HG02852 (cell line): Measurements from ENCODE around the gene SLC10A1.
"Not testable (repeated sequence)": the region's sequence is repeated elsewhere in the genome, so short reads cannot be mapped to it uniquely, and the experiment has no call there.

ENCODE experiments used
- ATAC-seq: cut with Tn5 transposase; IDR thresholded peaks from one replicate; pipeline ENCODE4 v1.9.1; 2021; ENCODE audit warnings: mild to moderate bottlenecking, moderate library complexity; ENCODE audit not compliant: unreplicated experiment

SLC10A1 gene

DNA sequence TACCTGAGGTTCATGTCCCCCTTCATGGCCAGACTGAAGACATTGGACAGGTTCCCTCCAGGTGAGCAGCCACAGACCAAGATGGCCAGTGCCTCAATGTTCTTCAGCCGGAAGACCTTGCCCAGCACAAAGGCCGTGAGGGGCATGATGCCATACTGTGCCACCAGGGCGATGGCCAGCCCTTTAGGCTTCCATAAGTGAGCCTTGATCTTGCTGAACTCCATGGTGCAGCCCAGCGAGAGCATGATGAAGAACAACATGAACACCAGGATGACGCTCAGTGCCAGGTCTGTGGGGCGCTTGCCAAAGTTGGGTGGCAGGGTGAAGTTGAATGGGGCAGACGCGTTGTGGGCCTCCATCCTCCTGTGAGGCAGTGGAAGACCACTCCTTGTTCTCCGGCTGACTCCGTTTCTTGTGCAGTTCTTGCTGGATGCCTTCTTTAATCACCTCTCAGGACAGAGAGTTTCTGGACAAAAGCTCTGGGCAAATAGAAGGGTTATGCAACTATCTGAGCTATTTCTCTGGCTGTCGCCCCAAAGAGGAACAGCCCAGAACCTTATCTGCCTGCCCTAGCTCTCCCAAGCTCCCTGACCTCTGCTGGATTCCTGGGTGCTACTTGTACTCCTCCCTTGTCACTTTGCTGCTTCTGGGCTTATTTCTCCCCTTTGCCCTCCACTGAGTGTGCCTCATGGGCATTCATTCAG is at the start of gene SLC10A1:
SLC10A1 (minus strand) TSS at position 445 of the 704 bp plus-strand sequence; CDS start at position 359, 86 bp downstream.
- no peak for ATAC-seq

DNA sequence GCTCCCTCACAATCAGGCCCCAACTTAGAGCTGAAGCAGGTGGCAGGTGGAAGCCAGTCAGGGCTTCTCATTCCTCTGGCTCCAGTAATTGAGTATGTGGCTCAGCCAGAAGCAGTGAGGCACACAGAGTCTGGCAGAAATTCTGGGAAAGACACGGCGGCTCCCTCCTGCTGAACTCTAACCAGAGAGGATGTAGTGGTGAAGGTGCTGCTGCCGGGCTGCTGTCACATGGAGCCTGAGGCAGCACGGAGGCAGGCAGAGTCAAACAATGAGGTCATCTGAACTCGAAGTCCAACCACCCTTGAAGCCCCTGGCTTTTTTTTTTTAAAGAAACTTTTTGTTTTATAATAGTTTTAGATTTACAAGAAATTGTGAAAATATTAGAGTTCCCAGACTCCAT is 48.7 kb upstream of the SLC10A1 start:
- no peak for ATAC-seq

DNA sequence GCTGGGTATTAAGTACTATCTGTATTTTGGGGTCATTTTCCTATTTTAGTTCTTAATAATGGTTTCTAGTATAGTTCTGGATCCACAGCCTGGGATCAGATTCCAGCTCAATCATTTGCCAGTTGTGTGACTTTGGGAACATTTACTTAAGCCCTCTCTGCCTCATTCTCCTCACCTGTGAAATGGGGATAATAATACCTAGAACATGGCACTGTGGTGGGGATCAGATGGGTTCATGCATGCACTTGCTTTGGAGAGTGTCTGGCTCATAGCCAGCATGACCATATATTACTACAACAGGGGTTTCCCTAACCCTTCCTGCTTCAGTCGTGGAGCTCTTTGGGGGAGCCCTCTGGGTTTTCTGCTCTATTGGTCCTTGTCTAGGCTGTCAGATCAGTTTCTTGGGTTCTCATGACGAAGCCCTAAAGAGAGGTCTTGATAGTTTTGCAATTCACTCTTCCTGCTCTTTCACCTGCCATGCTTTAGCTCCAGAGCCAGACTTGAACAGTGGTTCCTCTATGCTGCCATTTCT is 48.1 kb upstream of the SLC10A1 start:
- ATAC-seq, result no peak

DNA sequence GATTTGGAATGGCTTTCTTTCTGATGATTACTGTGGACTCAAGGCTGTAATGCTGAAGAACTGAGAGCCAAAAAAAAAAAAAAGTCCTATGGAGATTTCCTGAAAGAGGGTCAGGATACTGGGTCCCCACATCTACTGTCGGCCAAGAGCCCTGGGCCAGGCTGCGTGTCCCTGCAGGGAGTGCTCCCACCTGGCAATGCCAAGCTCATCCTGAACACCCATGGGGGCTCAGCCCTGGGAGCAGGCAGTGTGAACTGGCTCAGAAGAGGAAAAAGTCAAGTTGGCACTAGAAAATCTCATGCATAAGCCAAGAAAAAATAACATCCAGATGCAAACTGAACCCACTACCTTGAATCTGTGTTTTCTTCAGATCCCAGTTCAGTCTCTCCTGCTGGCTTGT is 47.1 kb upstream of the SLC10A1 start:
- ATAC-seq, result no peak

DNA sequence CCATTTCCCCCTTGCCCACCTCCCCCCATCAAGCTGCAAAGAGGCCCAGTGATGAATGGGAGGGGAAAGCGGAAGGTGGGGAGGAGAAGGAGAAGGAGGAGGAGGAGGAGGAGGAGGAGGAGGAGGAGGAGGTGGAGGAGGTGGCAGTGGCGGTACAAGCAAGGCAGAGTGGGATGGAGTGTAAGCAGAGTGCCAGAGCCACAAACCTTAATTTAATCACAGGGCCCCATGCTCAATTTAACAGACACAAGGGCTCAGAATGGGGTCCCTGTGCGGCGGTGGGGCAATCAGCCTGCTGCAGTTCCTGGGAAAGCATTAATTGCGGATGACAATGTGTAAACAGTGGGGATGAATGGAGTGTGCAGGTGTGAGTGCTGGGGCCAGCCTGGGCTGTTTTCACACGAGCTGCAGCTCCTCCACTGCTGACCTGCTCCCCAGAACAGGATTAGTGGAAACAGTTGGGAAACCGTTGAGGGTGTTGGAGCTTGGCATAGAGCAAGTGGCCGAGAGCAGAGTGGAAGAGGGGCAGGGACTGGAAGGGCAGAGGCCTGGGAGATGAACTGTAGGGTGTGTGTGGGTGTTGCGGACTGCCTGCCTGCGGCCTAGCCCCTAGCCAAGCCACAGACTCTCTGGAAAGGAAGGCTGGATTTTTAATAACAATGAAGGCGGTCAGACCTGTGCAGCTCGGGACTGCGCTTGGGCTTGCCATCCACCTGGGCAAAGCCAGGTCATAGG is 45.8 kb upstream of the SLC10A1 start:
- ATAC-seq, result no peak

DNA sequence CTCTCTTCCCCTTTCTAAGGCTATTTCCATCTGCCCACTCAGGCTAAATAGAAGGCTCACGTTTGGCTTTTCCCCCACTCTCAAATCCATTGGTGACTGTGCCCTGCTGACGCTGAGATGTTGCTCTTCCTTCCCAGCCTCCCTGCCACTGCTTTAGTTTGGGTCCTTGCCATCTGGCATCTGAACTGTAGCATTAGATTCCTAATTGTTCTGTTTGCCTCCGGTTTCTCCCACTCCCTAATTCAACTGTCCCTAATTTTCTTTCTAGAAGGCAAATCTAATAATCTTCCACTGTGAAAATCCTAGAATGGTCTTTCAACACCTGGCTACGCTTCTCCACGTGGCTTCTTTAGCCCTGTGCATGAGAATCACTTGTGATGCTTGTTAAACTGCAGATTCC is 44.6 kb upstream of the SLC10A1 start:
- no peak for ATAC-seq

DNA sequence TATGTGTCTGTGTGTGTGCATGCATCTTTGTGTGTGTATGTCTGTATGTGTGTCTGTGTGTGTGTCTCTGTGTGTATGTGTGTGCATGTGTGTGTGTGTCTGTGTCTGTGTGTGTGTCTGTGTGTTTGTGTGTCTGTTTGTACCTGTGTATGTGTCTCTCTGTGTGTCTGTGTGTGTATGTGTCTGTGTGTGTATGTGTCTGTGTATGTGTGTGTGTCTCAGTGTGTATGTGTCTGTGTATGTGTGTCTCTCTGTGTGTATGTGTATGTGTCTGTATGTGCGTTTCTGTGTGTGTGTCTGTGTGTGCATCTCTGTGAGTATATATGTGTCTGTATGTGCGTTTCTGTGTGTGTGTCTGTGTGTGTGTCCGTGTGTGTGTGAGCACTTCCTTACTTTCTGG is 42.6 kb upstream of the SLC10A1 start:
- ATAC-seq, result no peak

DNA sequence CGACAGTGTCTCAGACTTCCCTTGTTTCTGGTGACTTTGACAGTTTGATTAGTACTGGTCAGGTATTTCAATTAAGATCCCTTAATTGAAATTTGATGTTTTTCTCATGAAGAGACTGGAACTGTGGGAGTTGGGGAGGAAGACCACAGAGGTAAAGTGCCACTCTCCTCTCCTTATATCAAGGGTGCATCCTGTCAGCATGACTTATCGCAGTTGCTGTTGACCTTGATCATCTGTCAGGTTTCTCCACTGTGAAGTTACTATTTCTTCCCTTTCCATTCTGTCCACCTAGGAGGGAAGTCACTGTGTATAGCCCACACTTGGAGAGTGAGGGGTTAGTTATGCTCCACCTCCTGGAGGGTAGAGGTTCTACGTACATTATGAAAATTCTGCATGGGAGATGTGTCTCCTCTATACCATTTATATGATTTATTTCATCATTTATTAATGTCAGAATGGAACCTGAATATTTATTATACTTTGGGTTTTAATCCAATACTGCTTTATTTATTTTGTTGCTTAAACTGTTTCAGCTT is 41.9 kb upstream of the SLC10A1 start:
- no peak for ATAC-seq

DNA sequence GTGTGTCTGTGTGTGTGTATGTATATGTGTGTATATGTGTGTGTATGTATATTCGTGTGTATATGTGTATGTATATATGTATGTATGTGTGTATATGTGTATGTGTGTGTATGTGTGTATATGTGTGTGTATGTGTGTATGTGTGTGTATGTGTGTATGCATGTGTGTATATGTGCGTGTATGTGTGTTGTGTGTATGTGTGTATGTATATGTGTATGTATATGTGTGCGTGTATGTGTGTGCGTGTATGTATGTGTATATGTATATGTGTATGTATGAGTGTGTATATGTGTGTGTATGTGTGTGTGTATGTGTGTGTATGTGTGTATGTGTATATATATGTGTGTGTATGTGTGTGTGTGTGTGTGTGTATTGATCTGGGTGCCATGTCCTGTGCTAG is 31.8 kb upstream of the SLC10A1 start:
- ATAC-seq, result no peak

DNA sequence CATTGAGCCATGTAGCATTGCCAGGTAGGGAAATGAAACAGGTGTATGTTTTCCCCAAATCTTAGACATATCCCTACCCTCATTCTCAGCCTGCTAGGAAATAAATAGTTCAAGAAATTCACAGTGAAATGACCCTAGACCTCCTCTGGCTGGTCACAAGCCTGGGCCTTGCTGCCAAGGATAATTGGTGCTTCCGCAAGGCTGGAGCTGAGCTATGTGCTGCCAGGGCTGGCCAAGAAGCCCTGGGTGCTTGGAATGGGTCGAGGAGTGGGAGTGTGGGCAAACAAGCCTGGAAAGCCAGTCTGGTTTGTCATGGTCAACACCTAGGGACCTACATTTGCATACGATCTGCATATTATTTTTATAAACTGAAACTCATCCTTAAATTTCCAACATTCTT is 31.3 kb upstream of the SLC10A1 start:
- ATAC-seq, result no peak

DNA sequence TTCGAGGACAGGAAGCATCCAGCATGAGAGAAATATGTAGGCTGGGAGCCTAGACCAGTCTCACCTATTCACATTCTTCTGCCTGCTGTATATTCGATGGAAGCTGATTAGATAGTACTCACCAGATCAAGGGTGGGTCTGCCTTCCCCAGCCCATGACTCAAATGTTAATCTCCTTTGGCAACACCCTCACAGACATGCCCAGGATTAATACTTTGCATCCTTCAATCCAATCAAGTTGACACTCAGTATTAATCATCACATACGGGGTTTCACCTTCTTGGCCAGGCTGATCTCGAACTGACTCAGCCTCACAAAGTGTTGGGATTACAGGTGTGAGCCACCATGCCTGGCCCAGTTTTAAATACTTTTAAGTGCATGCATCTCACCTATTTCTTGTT is 30.5 kb upstream of the SLC10A1 start:
- ATAC-seq, result no peak

DNA sequence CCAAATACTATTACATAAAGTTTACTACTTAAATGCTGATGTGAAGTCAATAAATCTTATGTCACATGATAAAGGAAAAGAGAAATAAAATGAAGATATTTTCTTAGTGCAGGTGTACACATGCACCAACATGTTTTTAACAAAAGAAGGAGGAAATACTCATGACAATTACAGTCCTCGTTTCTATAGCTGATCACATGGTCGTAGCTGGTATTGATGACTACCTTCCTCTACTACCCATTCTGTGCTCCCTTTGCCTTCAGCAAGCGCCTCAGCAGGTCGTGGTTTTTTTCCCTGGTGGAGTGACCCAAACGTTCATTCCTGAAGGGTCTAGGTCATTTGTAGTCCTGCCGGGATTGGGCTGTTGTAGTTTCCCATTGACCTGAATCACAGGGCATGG is 25.4 kb upstream of the SLC10A1 start:
- ATAC-seq, result no peak

DNA sequence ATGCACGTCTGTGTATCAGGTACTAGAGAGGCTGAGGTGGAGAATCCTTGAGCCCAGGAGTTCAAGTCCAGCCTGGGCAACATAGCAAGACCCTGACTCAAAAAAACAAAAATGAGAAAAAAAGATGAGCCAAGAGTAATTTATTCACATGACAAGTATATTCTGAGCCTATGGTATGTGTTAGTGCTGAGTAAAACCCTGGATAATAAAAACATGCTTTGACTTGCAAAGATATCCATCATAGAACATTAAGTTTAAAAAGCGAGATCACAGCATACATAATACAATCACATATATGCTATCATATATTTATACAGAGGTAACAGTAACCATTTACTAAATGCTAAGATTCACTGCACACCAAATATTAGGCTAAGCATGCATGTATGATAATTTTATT is 23.9 kb upstream of the SLC10A1 start:
- ATAC-seq, result no peak

DNA sequence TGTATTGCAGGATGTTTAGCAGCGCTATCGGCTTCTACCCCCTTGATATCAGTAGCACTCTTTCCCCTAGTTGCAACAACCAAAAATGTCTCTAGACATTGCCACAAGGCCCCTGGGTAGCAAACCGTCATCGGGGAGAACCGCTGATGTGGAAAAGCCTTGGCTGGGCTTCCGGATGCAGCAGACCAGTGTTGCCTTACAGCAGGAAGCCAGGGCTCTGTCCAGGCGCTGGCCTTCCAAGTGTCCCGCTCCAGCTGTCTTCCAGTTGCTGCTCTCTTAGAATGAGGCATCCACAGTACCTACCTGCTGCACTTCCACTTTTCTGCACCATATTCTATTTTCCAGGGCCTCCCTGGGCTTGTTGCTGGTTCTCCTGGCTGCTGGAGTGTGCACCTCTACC is 22.6 kb upstream of the SLC10A1 start:
- no peak for ATAC-seq

DNA sequence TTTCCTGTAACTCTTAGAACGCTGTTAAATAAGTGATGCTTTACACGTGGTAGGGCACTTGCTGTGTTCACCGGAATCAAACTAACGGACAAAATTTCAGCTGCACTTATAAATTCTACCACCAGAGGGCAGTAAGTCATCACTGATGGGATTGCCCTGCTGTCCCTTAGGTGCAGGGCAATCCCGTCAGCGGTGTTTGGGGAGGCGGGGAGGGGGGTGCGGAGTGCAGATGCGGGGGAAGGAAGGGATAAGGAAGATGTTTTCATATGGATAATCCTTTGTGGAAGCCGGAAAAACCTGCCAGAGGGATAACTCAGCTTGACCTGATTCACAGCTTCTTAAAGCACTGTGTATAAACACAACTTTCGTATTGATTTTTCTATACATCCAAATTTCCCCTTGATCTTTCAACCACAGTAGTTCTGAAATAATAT is 21.7 kb upstream of the SLC10A1 start:
- ATAC-seq, result no peak

DNA sequence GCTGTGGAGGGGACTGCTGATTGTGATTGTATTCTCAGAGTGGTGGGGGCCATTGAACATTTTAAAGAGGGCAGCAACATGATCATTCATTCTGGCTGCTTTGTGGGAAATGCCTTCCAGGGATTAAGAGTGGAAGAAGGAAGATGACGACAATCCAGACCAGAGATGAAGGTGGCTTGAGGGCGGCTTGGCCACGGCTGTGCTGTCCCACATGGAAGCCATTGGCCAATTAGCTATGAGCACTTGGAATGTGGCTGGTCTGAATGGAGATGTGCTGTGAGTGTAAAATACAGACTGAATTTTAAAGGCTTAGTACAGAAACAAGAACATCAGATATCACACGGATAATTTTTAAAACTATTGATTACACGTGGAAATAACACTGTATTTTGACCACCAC is 19.2 kb upstream of the SLC10A1 start:
- no peak for ATAC-seq

DNA sequence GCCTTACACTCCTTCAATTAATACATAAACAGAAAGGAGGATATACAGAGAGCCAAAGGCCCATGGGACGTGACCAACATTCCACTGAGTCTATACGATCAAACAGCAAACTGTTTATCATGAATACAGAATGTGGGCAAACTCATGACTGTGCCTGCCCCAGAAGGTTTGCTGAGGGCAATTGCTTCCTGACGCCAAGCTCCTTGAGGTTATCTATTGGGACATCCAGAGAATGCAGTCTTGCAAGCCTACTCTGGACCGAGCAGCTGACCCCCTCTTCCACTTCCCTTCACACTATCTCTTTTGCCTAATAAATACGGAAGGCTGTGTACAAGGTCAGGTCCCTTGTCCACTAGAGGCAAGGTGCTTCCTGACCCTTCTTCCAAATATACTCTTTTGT is 18.5 kb upstream of the SLC10A1 start:
- ATAC-seq, result no peak

DNA sequence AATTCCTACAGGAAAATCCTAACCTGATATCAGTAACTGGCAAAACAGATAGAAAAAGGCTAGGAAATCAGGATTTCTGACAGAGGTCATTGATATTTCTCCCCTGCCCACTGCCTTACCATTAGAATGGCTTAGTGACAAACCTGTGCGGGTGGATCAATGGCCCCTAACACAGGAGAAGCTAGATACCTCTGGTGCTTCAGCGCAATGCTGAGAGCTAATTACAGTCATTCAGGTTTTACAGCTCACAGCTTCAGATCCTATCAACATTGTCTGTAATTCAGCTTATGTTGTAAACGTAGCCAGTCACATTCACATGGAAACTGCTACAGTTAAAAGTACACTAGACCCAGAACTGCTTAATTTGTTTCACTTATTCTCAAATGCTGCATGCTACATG is 17.4 kb upstream of the SLC10A1 start:
- ATAC-seq, result no peak

DNA sequence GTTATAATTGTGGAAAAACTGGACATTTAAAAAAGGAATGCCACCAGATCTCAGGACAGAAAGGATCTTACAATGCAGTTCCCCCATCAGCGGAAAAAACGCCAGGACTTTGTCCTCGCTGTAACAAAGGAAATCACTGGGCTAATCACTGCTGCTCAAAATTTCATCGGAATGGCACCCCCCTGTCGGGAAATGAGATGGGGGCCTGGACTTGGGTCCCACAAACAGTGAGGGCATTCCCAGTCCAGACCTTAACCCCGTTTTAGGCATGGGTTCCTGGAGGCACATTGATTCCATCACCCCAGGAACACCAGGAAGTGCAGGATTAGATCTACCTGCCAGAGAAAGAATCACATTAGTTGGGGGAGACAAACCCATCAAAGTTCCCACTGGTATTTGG is 16.3 kb upstream of the SLC10A1 start:
- ATAC-seq, result not testable (repeated sequence)

DNA sequence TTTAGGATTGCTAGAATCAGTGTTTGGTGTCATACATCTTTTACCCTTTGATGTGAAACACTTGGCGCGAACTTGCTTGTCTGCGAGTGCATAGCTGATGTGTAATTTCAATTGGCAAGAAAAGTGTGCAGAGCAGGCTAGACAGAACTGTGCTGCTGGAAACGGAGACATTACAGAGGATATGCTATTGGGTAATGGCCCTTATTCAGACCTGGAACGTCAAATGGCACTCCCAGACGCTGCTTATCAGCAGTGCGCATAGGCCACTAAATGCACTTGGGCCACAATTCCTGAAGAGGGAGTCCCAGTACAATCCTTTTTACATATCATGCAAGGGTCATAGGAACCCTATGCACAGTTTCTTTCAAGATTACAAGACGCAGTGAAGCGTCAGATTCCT is 15.7 kb upstream of the SLC10A1 start:
- no peak for ATAC-seq

DNA sequence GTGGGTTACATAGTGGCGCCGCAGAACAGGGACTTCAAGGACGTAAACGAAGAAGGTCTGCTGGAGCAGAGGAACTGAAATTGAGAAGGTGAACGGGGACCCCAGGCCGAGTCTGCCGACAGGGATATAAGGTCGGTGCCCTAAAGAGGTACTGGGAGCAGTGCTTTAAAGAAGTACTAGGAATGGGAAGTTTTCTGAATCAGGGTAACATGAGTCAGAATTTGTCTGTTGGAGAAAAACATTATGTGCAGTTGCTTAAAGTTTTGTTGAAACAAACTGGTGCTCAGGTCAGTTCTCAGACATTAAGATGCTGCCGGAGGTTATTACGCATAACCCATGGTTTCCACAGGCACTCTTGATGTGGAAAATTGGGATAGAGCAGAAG is 14.8 kb upstream of the SLC10A1 start:
- ATAC-seq, result no peak

DNA sequence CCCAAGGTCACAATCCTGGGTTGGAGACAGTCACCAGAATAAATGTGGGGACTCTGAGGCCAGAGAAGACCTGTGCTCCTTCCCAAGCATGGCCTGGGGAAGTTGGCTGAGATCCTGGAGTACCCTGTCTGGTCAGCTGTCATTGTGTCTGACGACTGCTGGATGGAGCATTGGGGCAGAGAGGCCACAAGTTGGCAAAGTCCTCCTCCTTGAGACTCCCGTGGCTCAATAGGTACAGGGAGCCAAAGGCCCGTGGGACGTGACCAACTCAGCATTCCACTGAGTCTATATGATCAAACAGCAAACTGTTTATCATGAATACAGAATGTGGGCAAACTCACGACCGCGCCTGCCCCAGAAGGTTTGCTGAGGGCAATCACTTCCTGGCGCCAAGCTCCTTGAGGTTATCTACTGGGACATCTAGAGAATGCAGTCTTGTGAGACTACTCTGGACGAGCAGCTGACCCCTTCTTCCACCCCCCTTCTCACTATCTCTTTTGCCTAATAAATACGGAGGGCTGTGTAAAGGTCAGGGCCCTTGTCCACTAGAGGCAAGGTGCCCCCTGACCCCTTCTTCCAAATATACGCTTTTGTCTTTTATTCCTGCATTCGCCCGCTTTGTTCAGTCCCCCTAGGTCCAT is 14.3 kb upstream of the SLC10A1 start:
- no peak for ATAC-seq
